Activated CD8-positive, alpha-beta memory T cell treated with anti-CD3 and anti-CD28 coated beads for 48 hours (primary cell): Measurements from ENCODE around the gene ANKEF1.
"Not testable (repeated sequence)": the region's sequence is repeated elsewhere in the genome, so short reads cannot be mapped to it uniquely, and the experiment has no call there.

ENCODE experiments used
- DNase-seq, 3 experiments: peaks; one replicate each; pipeline ENCODE4 v3.0.0-alpha.2; 2020; ENCODE audit warnings: low read depth in 2 of 3, low spot score in 2 of 3

The ANKEF1 gene

DNA sequence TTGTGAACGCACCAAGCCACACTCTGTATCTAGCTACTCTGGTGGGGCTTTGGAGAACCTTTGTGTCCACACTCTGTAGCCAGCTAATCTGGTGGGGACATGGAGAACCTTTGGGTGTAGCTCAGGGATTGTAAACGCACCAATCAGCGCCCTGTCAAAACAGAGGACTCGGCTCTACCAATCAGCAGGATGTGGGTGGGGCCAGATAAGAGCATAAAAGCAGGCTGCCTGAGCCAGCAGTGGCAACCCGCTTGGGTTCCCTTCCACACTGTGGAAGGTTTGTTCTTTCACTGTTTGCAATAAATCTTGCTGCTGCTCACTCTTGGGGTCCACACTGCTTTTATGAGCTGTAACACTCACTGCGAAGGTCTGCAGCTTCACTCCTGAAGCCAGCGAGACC, 2.5 kb upstream of the ANKEF1 start:
- DNase-seq: not testable (repeated sequence)

DNA sequence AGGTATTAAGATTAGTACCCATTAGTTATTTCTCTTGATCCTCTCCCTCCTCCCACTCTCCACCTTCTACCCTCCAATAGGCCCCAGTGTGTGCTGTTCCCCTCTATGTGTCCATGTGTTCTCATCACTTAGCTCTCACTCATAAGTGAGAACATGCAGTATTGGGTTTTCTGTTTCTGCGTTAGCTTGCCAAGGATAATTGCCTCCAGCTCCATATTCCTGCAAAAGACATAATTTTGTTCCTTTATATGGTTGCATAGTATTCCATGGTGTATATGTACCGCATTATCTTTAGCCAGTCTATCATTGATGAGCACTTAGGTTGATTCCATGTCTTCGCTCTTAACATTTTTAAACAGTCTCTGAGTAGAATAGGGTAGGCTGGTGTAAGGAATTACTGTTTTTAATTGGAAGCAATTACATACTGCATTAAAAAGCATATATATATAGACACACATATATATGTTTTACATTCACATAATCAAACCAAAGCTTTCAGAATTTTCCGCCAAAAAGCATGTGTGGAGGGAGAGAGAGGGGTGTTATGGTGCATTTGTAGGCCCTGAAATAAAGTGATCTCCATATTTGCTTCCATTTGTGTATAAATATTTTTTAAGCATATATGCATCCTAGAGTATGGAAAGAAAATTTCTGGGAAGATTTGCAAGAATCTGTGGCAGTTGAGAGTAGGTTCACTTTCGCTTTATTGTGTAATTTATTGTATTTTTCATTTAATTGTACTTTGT, 709 bp upstream of the ANKEF1 start:
- no peak for DNase-seq

DNA sequence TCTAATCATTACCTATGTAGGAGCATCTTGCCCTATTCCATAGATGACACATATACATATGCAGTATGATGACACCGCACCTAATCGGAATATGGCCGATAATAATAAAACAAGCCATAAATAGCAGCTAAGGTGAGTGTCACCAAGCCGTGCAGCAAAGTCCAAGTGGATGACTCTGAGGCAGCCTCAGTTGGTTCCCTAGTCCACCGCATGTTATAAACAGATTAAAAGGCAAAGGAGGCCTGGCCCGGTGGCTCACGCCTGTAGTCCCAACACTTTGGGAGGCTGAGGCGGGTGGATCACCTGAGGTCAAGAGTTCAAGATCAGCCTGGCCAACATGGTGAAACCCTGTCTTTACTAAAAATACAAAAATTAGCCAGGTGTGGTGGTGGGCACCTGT, 1.5 kb downstream of the ANKEF1 start:
- DNase-seq: not testable (repeated sequence)

DNA sequence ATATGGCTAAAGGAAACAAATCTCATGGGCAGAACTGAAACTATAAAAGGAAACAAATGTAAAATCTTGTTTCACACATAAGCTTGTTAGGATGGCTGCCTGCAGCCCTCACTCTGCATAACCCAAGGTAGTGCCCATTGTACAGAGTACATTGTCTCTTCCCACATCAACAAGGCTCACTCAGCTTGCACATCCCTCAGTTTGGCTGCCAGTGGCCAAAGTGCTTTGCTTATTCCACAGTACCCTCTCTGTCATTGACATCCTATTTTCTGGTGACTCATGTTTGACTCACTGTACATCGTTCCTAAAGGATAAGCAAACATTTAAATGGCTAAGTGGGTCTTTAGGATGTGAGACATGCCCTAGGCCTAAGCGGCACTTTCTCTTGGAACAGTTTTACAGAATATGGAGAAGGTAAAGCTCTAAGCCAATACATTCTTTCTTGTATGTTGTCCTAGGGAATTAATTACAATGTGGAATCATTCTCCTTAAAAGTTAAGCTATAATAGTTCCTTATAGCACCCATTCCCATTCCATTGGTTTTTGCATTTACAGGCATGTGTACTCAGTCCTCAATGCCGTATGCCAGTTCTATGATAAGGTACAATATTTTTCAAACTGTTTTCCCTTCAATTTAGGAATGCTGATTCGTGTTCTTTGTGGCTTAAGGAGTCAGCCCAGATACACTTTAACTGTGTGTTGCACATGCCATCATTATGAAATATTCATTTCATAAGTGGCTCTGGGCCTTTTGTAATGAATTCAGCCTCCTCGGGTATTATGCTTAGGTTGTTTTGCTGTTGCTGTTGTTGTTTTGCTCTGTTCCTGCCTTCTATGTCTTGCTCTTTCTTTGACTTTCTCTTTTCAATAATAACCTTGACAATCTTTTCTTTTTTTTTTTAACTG, 5.5 kb downstream of the ANKEF1 start:
- DNase-seq: no peak

DNA sequence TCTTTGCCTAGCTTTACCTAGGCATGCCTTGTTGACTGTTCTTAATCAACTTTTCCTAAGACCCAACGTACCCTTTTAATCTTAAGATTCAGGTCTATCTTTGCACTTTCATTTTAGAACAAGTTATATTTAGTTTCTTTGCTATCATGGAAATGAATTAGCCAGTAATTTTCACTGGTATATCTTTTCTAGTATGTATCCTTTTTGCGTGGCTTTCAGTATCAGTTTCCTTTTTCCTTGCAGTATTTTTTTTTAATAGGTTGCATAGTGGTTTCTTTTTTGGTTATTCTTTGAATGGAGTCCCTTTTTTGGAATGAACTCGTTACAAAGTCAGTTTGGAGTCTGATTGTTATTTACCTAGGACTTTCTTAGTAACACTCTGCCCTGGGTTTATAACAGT, 7.3 kb downstream of the ANKEF1 start:
- DNase-seq: no peak

DNA sequence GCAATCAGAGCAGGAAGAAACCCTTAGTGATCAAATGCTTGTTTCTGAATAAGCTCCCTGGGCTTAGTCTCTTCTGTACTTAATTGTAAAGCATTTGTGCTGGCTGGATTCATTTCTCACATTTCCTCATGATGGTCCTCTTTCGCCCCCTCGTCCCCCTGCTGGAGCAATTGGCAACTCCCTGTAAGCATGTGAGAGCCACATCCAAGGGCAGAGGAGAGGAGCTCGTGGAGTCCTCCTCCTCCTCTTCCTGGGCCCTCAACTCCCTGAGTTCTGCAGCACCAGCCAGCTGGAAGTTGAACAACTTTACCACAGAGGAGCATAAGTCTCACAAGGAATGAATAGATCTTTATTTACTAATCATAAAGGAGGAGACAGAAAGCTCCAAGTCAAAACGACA, 12.6 kb downstream of the ANKEF1 start:
- no peak for DNase-seq

DNA sequence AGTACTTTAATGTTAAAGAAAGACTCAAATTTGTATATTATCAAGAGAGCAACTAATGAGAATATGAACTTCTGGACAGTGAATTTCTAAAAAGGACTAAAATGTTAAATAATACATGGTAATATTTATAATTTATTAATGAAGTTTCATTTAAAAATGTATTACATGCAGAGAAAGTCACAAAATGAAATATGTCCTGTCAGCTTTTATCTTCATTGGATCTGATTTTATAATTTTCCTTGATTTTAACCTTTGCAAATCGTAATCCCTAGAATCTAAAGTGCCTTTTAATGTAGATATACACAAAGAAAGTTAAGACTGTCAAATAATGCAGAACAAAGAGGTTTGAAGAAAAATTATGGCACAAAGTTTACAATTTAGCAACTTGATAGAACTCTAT, 16.4 kb downstream of the ANKEF1 start:
- no peak for DNase-seq

DNA sequence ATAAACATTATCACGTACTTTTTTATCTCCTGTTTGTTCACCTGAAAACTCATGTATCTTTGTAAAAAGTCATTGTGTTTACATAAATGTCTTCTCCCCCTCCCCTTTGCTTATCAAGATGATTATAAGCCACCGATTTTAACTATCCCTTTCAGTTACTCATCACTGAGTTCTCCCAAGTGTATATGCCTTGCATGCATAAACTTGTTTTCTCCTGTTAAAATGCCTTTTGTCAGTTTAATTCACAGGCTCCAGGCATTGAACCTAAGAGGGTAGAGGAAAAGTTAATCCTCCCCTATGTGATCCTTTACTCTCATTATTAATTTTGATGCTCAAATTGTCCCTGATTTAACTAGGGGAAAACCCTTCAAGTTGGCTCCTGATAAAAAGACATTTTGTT, 24.2 kb downstream of the ANKEF1 start:
- no peak for DNase-seq

DNA sequence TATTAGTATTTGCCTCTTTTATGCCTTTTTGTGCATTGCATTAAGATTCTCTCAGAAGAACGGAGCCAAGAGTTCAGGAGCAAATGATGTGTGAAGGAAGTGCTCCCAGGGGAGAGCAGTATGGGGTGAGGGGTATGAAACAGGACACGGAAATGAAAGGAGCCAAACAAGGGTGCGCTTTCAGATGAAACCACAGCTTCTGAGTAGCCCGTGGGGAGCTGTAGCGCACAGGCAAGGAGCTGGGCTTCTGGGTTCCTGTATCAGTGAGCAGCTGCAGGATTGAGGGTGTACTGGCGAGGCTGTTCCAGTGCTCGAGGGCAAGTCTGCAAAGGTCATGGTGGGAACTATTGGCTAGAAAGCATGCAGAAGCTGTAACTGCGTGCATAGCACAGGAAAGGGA, 25.4 kb downstream of the ANKEF1 start:
- DNase-seq: no peak

DNA sequence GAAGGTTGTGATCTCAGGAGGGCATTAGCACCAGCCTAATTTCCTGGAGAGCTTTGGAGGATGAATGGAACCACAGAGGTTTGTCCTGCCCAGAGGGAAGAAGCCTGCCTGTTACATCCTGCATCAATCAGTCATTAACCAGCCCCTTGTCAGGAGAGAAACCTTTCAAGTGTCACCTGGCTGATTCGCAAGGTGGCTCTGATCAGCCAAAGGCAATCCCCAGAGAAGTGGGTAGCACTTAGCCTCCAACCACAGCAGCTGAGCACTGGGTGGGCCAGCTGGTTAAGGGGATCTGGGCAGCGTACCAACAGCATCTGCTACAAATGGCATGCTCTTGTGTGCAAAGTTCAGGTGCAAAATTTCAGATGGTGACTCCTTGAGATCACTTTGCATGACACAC, 26.9 kb downstream of the ANKEF1 start:
- DNase-seq: no peak

DNA sequence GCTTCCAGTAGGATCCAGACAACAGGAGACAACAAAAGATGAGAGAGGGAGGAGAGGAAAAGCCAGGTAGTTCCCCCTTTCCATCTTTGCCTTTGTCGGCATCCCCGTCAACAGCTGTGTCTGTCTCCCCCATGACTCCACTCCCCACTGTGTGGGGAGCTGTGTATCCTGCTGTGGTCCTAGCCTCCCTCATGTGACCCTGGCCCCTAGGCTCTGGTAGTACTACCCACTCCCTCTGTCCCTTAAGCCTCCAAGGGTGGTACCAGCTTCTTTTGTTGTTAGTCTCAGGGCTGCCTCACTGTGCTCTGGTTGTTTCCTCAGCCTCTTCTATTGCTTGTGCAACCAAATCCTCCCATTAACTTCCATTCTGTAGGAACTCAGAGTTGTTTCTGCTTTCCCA, 28.7 kb downstream of the ANKEF1 start:
- DNase-seq: no peak

DNA sequence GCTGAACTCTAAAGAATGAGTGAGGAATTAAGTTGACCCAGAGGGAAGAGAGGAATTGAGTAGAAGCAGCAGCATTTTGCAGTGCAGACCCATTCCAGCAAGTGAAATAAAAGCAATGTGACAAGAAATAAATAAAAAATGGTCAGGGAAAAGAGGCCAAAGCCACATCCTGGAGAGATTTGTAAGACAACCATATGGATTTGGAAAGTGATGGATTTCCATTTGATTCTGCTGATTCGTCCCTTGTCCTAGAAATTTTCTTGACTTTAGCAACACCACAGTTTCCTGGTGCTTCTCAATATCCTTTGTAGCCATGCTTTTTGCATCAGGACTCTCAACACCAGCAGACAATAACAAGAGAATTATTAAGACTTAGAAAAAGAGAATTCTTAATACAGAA, 29.8 kb downstream of the ANKEF1 start:
- DNase-seq: no peak

DNA sequence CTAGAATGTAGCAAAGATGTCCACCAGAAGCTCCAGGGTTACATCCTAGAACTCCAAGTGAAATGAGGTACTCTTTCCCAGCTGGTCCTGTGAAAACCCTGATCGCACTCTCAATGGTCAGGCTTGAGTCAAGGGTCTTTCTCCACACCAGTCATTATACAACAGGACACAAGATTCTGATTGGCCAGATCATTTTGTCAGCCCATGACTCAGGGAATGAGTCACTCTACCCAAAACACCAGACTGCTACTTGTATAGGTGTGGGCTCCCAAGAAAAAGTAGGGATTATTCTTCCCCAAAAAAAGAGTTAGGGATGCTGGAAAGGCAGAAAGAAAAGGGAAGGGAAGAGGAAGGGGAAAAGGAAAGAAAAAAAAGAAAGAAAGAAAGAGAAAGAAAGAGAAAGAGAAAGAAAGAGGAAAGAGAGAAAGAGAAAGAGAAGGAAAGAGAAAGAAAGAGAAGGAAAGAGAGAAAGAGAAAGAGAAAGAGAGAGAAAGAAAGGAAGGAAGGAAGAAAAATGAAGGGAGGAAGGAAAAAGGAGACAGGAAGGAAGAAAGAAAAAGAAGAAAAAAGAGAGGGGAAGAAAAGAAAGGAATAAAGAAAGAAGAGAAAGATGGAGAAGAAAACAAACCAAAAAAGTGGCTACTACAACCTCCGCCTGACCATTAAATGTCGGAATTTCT, 30.5 kb downstream of the ANKEF1 start:
- no peak for DNase-seq

DNA sequence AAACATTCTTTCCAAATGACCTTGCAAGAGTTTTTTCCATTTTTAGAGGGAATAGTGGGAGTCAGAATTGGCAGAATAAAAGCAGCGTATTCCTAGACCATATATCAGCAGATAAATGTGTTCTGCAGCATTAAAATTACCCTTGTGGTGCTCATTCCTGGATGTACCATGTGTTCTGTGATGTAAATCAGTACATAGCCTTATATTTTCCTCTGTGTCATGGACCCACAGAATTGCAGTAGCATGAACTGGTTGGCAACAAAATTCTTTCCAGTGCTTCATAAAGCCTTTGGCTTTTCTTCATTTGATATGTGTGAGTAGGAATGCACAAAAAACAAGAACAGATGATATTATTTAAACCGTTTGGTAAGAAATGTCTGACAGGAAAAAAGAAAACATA, 32.5 kb downstream of the ANKEF1 start:
- no peak for DNase-seq

DNA sequence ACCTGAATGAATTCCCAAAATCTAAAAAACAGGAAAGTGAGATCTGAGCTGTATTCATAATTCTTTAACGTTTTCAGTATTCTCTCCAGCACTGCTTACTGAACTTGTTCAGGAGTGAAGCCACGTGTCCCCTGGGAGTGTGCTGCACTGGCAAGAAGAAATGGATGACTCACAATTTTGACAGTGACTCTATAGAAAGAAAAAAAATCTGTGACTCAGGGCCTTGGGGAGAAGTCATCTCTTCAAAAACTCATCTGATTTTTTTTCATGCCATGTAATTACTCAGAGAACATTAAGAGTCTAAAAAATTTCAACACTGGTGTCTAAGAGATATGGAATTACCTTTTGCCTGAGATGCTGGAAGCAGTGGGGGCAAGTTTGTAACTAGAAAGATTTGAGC, 39.7 kb downstream of the ANKEF1 start:
- no peak for DNase-seq

DNA sequence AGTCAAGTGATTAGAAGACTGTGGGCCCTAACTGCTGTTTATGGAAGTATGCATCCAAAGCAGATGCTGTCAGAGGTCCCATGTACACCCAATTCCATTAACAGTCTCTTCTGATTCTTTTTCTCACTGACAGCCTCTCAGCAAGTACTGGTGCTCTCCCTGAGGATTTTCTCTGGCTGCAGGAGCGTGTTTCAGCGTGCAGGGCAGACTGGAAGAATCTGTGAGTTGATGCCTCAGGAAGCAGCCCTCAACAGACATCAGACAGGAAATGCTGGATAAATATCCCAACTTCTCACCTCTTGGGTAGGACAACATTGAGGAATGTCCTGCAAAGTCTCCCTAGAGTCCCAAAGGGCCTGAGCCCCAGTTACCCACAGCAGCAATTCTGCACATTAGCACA, 40.8 kb downstream of the ANKEF1 start:
- DNase-seq: no peak

DNA sequence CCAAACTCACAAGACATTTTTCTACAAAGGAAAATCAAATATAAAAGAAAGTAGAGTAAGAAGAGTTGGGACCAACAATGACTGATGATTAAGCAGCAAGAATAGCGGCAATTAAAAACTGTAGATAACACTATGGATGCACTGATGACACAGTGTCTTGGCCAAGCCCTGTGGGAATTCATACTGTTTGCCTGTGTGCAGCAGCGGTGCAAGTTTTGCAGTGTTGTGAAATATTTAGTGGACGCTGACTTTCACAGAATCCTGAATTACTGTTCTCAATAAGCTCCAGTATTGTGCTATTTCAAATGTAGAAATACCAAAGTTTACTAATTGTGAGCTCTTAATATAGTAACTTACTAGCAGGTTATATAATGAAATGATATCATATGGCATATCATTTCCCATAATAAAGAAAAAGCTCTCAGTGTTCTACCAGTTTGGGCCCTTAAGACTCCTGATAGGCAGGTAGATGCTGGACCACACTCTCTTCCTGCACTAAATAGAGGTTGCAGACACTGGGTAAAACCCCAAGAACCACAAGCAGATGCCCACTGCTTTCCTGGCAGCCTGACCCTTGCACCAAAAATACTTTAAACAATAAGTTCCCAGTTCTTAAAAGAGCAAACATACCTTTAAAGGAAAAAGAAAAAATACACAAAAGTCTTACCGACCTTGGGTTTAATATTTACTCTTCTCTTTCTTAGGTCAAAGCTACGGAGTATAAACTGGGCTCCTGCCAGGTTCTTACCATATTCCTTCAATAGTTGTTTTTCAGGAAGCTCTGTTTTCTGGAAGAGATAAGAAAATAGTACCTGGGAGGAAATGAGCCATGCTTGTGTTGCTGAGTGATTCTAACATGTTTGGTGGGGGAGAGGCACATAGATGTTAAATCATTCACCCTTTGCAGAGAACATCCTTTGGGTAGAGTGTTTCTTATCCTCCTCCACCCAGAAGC, 41.6 kb downstream of the ANKEF1 start:
- no peak for DNase-seq

DNA sequence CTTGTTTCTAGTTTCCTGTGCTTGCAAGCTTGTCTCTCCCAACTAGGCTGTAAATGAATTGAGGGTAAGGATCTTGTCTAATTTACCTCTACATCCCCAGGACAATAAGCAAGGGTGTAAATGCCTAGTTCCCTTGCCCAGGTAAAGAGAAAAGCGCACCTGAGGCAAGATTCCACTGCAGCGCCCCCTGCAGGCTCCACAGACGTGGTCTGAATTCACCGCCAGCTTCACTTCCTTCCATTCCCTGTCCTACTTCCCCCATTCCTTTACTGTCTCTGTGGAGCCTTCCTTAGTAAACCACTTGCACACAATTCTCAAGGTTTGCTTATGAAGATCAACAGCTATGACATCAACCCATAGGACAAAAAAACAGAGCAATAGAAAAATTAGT, 42.3 kb downstream of the ANKEF1 start:
- DNase-seq: no peak

DNA sequence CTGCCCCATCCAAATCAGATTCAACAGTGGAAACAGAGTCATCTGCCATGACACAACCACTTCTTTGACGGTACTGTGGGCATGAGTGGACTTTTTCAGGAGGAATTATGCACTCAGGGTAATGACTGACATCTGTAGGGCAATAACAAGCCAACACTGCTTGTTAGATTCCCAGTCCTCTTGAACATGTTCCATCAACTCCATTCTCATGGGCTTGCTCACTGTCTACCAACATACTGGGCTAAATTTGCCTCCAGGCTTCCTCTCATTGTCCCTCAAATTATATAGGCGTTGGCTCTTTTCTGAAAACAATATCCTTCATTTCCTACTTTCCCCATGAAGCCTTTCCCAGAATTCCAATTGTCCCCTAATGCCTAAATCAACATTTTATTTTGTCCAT, 43.1 kb downstream of the ANKEF1 start:
- DNase-seq: no peak

DNA sequence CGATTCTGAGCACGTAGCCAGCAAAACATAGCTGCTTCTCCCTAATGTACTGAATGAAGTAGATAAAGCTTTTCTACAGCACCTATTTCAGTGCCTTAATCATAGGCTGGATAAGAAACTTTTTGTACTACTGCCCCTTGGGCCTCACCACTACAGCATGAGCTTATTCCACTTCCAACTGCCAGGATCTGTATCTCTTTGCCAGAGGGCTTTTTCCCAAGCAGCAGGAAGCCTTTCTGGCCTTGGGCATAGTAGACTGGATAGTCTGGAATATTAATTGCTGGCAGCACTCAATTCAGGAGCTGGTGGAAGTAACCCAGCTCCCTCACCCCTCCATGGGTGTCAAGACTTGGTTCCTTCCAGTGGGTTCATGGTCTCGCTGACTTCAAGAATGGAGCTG, 43.6 kb downstream of the ANKEF1 start:
- DNase-seq: no peak

DNA sequence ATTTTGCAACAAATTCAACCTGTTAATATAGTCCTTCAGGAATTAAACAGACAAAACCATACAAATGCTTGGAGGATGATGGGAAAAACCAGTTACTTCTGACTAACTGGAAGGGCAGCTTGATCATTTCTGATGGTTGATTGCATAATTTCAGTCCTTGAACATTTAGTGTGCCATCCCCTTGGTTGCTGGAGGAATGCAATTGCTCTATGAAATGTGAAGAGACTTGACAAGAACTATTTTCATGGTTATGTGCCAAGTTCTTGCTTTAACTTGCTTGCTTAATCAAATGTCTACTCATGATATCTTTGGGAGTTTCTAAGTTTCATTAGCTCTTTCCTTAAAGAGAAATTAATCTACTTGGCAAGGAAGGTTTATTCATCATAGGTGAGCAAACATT, 45.2 kb downstream of the ANKEF1 start:
- DNase-seq: no peak
